ENCODE data around the gene SLC9A9. TPM values are rescaled to one million over a fixed set of nuclear protein-coding genes. Genes with fewer than 3 reads are reported as not detected.
A peak's percentile ranks its signal among the peaks of the same experiment; 100 is the strongest.

The SLC9A9 gene
- 10 to 100 TPM; 32.1 to 58.2 (median 47.0) TPM for total RNA-seq
- 10 to 100 TPM; 10.8 to 11.3 (median 11.2) TPM for polyA plus RNA-seq
- long read RNA-seq, donor 1, transcript SLC9A9-201 (16 exons, 3,627 nt): major isoform, 7 of 10 reads
- long read RNA-seq, donor 1, partial matches to known transcripts: 0 of 10 reads
- long read RNA-seq, donor 1, other reads (novel, unspliced or antisense): 0 of 10 reads
- long read RNA-seq, donor 2, partial matches to known transcripts: 0 of 6 reads
- long read RNA-seq, donor 2, other reads (novel, unspliced or antisense): 0 of 6 reads

DNA sequence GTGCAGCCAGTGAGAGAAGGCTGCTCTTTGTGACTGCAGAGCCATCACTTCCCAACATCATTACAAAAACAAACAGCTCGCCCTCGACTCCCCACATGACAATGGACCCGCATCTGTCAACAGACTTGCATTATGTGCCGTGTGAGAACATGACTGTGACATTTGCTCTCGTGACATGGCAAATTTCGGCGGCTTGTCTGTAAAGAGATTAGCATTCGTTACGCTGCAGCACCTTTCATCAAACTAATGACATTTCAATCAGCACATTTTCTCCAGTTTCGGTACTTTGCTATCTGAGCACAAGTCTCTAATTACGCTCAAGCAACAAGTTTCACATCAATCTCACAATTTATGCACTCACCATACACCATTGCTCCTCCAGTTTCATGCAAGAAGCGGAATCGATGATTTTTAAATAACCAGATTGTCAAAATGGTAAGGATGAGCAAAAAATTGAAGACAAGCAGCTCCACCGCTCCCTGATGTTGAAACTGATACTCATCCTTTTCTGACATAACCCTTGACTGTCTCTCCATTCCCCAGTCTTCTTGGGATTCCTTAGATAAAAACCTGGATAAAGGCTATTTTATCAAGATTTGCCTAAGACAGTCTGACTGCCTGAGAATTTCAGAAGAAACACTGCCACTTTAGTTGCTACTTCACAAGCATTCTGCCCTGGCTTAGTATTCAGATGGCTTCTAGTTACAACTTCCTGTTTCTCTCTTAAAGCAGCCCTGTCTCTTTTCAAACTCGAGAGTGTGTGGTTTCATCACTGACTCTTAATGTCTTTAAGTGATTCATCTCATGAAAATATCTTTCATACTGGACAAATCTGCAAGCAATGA lies at the start of gene SLC9A9:
Gene SLC9A9 (minus strand): TSS at position 682 of the 845 bp plus-strand sequence. CDS start 146 bp downstream, at position 536.
- TF ChIP-seq CTCF (IDR thresholded peaks at IDR 0.05 in 8 of 11, conservative IDR thresholded peaks at IDR 0.05 in 3 of 11) (no peak), POLR2AphosphoS5 (IDR thresholded peaks at IDR 0.05) (peak in 1 of 3 donors; percentile 50), POLR2A (IDR thresholded peaks at IDR 0.05) (no peak)
- peaks cover 24 to 77% (median 43%) of the 10 kb centered on the region in 6 donors for H3K4me1 ChIP-seq
- H3K27me3 ChIP-seq (replicated peaks in 1 of 7): no peaks in the 10 kb centered on the region
- H3K9me3 ChIP-seq: no peaks in the 10 kb centered on the region
- peak; percentile 78 for DNase-seq
- no peaks in the 10 kb centered on the region for H3K36me3 ChIP-seq
- H3K4me3 ChIP-seq: peak within 1 kb of the TSS; percentile 50 to 82 (median 60)
- intact Hi-C loops (cut with DNase I; ENCODE audit: low total_unique reads): no loop called here
- H3K27ac ChIP-seq: peak within 1 kb of the TSS; percentile 59 to 88 (median 84)
- WGBS, 5 donors: 0 to 1% (median 0%) methylated on average over 15 of the region's 15 CpGs

DNA sequence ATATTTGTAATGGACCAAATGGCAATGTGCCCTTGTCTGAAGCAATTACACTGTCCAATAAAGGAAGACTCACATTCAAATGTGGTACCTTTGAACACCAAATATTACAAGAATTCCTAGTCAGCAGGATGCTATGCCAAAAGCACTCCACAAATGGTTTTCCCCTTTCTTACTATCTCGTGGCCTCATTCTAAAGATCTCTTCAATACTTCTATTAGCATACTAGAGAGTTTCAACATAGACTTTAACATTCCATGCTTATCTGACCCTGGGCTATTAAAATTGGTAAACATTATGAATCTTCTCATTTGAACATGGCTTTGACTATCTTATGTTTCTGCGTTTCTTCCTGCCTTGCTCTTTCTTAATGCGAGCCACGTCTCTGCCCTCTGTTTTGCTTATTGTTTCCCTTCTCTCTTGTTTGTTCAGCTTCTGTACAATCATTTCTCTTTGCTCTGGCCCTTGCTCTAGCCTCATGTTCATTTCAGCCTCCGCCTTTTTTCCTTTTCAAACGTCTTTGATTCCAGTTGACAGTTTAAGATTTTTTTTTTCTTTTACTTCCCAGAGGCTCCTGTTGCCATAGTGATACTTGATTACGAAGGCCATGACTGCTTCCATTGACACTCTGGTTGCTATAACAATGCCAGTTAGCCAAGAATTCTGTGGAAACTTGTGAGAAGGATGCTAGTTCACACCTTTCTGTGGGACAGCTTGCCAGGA lies 49.5 kb upstream of the SLC9A9 start:
- H3K9me3 ChIP-seq: no peaks in the 10 kb centered on the region
- no peak for TF ChIP-seq POLR2AphosphoS5 (IDR thresholded peaks at IDR 0.05)
- TF ChIP-seq POLR2A (IDR thresholded peaks at IDR 0.05): no peak
- TF ChIP-seq CTCF (IDR thresholded peaks at IDR 0.05 in 8 of 11, conservative IDR thresholded peaks at IDR 0.05 in 3 of 11): no peak
- intact Hi-C loops (cut with DNase I; ENCODE audit: low total_unique reads): loop anchor here (5.0 kb wide), 1 partner anchor 40 kb away; no protein-coding TSS in a partner anchor
- no peak overlapping the region for H3K4me3 ChIP-seq
- no peaks in the 10 kb centered on the region for H3K27me3 ChIP-seq (replicated peaks in 1 of 7)
- no peaks in the 10 kb centered on the region for H3K36me3 ChIP-seq
- WGBS, 5 donors: 66 to 75% (median 73%) methylated on average over 7 of the region's 7 CpGs
- H3K27ac ChIP-seq: no peak overlapping the region
- no peak for DNase-seq
- no peaks in the 10 kb centered on the region for H3K4me1 ChIP-seq

DNA sequence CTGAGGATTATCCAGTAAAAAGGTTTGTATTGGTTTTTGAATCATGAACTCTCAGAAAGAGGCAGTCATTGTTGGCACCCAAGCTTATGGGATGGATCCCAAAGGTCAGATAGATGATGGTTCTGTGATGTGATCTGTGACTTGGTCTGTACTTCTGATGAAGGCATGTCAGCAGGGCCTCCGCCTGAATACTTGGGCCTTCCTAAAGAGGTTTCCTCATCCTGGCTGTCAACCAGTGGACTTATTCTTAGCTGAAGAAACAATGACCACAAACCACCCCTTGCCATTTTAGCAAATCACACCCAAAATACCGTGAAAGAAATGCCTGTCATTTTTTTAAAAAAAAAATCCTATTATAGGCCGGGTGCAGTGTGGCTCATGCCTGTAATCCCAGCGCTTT lies 48.2 kb upstream of the SLC9A9 start:
- no peaks in the 10 kb centered on the region for H3K27me3 ChIP-seq (replicated peaks in 1 of 7)
- H3K4me3 ChIP-seq: no peak overlapping the region
- 79 to 88% (median 82%) methylated on average over 4 of the region's 4 CpGs for WGBS, 5 donors
- H3K36me3 ChIP-seq: no peaks in the 10 kb centered on the region
- no peaks in the 10 kb centered on the region for H3K9me3 ChIP-seq
- intact Hi-C loops (cut with DNase I; ENCODE audit: low total_unique reads): loop anchor here (5.0 kb wide), 1 partner anchor 41 kb away; no protein-coding TSS in a partner anchor
- no peak overlapping the region for H3K27ac ChIP-seq
- no peak for DNase-seq
- no peak for TF ChIP-seq CTCF (IDR thresholded peaks at IDR 0.05 in 8 of 11, conservative IDR thresholded peaks at IDR 0.05 in 3 of 11)
- H3K4me1 ChIP-seq: no peaks in the 10 kb centered on the region
